Fibroblast of pulmonary artery (primary cell): ENCODE measurements around the gene NRGN.

Source experiments
- DNase-seq: peaks from one replicate; pipeline ENCODE4 v3.0.0-alpha.2; 2010; ENCODE audit warnings: low read depth
- H3K4me3 ChIP-seq: replicated peaks from 2 replicates; pipeline ENCODE4 v1.5.1; 2011; ENCODE audit warnings: low read depth, mild to moderate bottlenecking, control low read depth, low read length, moderate library complexity
- TF ChIP-seq, protein P1 (sequence below): IDR thresholded peaks from 2 replicates; pipeline ENCODE4 v1.5.1; 2011; ENCODE audit warnings: mild to moderate bottlenecking, control low read depth, low read length, inconsistent platforms; ENCODE audit errors: missing control alignments

NRGN gene

DNA sequence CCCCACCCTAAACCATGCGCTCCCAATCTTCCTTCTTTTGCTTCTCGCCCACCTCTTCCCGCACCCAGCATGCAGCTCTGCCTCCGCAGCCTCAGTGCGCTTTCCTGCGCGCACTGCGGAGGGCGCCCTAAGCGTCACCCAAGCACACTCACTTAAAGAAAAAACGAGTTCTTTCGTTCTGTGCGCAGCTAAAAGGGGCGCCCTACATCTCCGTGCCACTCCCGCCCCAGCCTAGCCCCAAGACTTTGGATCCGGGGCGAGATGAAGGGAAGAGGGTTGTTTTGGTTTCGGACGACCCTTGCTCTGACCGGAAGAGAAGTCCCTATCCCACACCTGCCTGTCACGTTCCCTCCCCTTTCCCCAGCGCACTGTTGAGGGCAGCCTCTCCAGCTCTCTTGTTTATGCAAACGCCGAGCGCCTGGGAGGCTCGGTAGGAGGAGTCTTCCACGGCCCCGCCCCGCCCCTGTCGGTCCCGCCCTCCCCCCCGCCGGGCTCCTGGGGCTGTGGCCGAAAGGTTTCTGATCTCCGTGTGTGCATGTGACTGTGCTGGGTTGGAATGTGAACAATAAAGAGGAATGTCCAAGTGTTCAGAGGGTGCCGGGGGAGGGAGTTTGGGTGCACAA lies 7.0 kb downstream of the NRGN start:
- peak; percentile 57 for DNase-seq
- peak overlapping the region; percentile 51 for H3K4me3 ChIP-seq
- TF ChIP-seq, protein P1, sequence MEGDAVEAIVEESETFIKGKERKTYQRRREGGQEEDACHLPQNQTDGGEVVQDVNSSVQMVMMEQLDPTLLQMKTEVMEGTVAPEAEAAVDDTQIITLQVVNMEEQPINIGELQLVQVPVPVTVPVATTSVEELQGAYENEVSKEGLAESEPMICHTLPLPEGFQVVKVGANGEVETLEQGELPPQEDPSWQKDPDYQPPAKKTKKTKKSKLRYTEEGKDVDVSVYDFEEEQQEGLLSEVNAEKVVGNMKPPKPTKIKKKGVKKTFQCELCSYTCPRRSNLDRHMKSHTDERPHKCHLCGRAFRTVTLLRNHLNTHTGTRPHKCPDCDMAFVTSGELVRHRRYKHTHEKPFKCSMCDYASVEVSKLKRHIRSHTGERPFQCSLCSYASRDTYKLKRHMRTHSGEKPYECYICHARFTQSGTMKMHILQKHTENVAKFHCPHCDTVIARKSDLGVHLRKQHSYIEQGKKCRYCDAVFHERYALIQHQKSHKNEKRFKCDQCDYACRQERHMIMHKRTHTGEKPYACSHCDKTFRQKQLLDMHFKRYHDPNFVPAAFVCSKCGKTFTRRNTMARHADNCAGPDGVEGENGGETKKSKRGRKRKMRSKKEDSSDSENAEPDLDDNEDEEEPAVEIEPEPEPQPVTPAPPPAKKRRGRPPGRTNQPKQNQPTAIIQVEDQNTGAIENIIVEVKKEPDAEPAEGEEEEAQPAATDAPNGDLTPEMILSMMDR, result peak; percentile 28

DNA sequence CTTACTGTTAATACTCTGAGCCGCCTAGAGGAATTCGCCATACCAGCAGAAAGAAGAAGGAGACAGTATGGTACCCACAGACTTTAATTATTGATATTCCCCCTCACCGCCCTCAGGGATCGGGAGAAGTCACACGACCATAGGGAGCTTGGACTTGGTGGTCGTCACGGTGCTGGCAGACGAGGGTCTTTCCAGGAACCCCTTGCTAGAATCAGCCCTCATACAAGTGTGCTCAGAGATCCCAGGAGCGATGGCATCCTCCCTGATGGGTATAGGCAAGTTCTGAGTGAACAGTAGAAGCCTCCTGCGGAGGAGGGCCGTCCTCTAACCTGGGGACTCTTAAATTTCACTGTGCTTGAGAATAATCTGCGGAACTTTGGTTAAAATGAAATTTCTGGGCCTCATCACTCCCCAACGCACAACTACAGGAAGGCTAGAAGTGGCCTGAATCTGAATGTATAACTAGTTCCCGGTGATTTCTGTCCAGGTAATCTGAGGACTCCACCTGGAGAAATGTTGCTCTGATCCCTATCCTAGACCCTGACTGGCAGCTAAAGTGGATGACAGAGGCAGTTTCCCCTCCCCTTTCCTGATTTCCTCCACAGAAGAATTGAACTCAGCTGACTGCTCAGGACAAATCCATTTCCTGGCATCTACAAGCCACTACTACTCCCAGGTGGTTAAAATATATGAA lies 7.8 kb downstream of the NRGN start:
- no peak for DNase-seq
- TF ChIP-seq, protein P1, result no peak
- H3K4me3 ChIP-seq, result no peak overlapping the region

DNA sequence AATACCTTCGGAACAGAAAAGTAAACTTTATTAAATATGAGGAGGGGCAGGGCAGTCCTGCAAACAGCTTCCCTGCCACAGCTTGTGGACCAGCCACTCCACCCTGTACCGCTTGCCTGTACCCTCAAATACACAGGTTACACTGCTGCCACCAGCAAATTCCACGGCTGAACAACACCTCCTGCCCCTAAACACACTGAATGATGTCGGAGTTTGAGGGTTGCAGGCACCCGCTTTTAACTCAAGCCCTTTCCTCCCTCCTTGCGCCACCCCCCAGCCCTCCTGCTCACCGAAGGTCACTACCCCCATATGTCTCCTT lies 8.3 kb downstream of the NRGN start:
- no peak for DNase-seq
- TF ChIP-seq, protein P1, result no peak
- no peak overlapping the region for H3K4me3 ChIP-seq

DNA sequence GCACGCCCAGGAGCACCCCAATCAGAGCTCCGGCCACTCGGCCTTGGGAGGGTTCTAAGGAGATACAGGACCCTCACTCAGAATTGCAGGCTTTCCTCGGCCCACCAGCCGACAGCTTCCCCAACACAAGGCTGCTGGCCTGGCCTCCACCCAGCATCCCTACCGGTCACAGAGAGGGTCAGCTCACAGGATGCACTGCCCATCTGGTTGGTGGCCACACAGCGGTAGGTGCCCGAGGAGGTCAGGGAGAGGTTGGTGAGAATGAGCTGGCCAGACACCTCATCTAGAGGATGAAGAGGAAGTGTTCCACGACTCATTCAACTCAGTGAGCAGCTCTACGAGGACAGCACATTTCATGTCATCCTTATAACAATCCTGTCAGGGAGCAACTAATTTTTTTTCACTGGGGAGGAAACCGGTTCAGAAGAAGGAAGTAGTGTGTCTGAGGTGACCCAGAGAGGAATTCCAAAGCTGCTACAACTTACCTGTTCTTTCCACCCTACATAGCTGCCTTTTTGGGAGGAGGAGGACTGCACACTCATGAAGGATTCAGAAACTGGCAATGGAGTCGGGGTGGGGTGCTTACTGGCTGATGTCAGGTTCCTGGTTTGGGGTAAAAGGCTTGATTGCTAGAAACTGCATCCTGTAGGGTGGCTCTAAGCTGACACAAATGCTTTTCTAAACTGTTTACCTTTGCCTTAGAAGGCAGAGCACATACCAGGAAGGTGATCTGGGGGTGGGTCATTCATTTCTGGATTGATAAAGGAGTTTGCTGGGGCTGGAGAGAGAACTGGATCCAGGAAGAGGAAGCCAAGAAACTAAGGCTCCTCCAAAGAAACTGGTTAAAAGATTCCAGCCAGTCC lies 9.0 kb downstream of the NRGN start:
- no peak for DNase-seq
- no peak overlapping the region for H3K4me3 ChIP-seq
- TF ChIP-seq, protein P1, result no peak

DNA sequence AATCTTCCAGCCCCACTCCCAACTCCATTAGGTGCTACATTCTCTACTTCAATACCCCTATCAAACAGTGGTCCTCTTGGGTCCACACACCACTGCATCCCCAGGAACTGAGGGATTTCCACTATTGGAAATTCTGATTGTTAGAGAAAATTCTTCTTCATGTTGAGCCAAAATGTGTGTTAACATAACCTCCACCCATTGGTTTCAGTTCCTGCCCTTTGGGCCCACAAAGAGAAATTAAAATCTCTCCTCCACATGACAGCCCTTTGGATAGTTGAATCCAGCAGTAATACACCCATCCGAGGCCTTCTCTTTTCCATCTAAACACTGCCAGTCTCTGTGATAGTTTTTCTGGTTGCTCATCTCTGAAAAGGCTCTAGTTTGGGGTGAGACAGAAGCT lies 10.2 kb downstream of the NRGN start:
- TF ChIP-seq, protein P1, result no peak
- DNase-seq, result no peak
- no peak overlapping the region for H3K4me3 ChIP-seq

DNA sequence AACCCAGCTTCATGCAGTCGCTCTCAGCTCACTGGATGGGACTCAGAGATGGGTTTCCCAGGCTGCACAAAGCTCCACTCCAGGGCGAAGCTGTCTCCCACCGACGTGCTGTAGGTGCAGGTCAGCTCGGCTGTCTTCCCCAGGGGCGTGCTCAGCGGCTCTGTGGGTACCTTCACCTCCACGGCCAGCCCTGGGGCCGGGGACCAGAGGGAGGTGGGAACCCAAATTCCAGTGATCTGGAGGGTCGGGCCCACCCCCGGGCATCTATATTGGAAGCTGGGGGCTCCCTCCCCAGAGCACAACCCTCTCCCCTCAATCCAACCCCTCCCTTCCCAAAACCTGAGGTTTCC lies 11.6 kb downstream of the NRGN start:
- no peak overlapping the region for H3K4me3 ChIP-seq
- no peak for DNase-seq
- TF ChIP-seq, protein P1, result no peak
